ENCODE data around the gene PHTF2. TPM values are rescaled to one million over a fixed set of nuclear protein-coding genes. Genes with fewer than 3 reads are reported as not detected.
A peak's percentile ranks its signal among the peaks of the same experiment; 100 is the strongest.

PHTF2 gene
- total and polyA plus RNA-seq, 2 of the 4 experiments (the other 2 are of a cell fraction), result 28.3 to 69.9 TPM

GRCh38 chr7:77908664-77909063, 110.1 kb downstream of the PHTF2 start:
- Histone ChIP-seq H3K56ac (ENCODE audit: extremely low read depth, insufficient read depth, low read length) (no peak overlapping the region), H3K9me3 (ENCODE audit: control insufficient read depth, insufficient read depth, low read length) (no peaks in the 10 kb centered on the region), H4K91ac (ENCODE audit: insufficient read depth, low read depth, low read length) (no peak overlapping the region), H3K27me3 (ENCODE audit: control insufficient read depth, insufficient read depth, low read length) (no peaks in the 10 kb centered on the region), H2BK5ac (ENCODE audit: low read depth, low read length, poor library complexity, severe bottlenecking) (no peak overlapping the region), H3K9ac (ENCODE audit: low read depth, low read length) (no peak overlapping the region), H3K4me3 (ENCODE audit: insufficient read depth, low read depth, low read length) (no peak overlapping the region), H3K4me2 (ENCODE audit: low read depth, low read length) (no peak overlapping the region), H2BK20ac (ENCODE audit: low read depth, low read length) (no peak overlapping the region), H2BK15ac (ENCODE audit: low read depth, low read length) (no peak overlapping the region), H3K14ac (replicated peaks; ENCODE audit: low read depth, low read length) (no peak overlapping the region), H3K23ac (ENCODE audit: low read depth, low read length) (no peak overlapping the region), H3K79me1 (ENCODE audit: low read depth in 1 of 2, low read length in 2 of 2) (no peaks in the 10 kb centered on the region; a peak in 2 of 4 replicates), H2AK5ac (ENCODE audit: low read depth, low read length) (no peak overlapping the region), H4K8ac (ENCODE audit: low read depth in 2 of 2, low read length in 2 of 2) (no peak overlapping the region), H3K36me3 (ENCODE audit: control insufficient read depth, insufficient read depth, low read length) (peaks cover 1% of the 10 kb centered on the region; the same call in 1 of the 2 replicates), H2BK120ac (ENCODE audit: low read depth, low read length) (no peak overlapping the region), H4K20me1 (ENCODE audit: insufficient read depth, low read length) (no peaks in the 10 kb centered on the region), H3K9me1 (ENCODE audit: insufficient read depth, low read length) (0 out of 2 replicates have a peak, but pooled peaks cover 2% of the 10 kb centered on the region), H2AK9ac (replicated peaks; ENCODE audit: low read depth, low read length, poor library complexity) (peak overlapping the region; percentile 57), H3K27ac (ENCODE audit: insufficient read depth, low read length) (no peak overlapping the region), H3K4ac (ENCODE audit: low read depth, low read length) (no peak overlapping the region), H2AFZ (replicated peaks; ENCODE audit: low read length, poor library complexity) (no peak overlapping the region), H3K18ac (ENCODE audit: low read depth, low read length) (no peak overlapping the region), H3K4me1 (ENCODE audit: control insufficient read depth, insufficient read depth, low read length) (no peaks in the 10 kb centered on the region; the same call in 1 of the 2 replicates), H4K5ac (ENCODE audit: low read depth, low read length) (no peak overlapping the region)
- in situ Hi-C loops (cut with MboI; ENCODE audit: low sequenced_read_pairs) (no loop called here), intact Hi-C loops (cut with micrococcal nuclease) (loop anchor here (10.0 kb wide), 1 partner anchor 114 kb away; the partner anchor contains the start of genes PHTF2 and TMEM60), dilution Hi-C loops (cut with HindIII; ENCODE audit: low sequenced_read_pairs, unreplicated experiment) (no loop called here)
- BruUV-seq (replicated peaks), result no TSS peak
- ChIA-PET CTCF (interaction anchor here (0.6 kb wide), 1 partner anchor 94 kb away, joined by 7 read pairs; no protein-coding TSS in a partner anchor), POLR2A (ENCODE audit: unreplicated experiment) (no interaction called here)
- ATAC-seq (ENCODE audit: low read depth) (no peak), DNase-seq (no peak)
- WGBS, 2 experiments (ENCODE audit: extremely low coverage in 2 of 2, insufficient read length in 1 of 2), result no CpG with 5 or more reads among the region's 2 CpGs
- TF ChIP-seq CHD1 (IDR thresholded peaks at IDR 0.05; ENCODE audit: low read depth, low read length) (no peak), FOS (IDR thresholded peaks at IDR 0.05; ENCODE audit: low read depth, low read length) (no peak), POLR2A (IDR thresholded peaks at IDR 0.05; ENCODE audit: low read depth, low read length) (no peak), RCOR1 (IDR thresholded peaks at IDR 0.05; ENCODE audit: insufficient replicate concordance, low read length) (no peak), CTCF (conservative IDR thresholded peaks at IDR 0.05; ENCODE audit: low read depth, low read length) (no peak), RAD21 (IDR thresholded peaks at IDR 0.05; ENCODE audit: low read length) (no peak), NFE2L2 (IDR thresholded peaks at IDR 0.05; ENCODE audit: low read depth, low read length) (no peak), MXI1 (IDR thresholded peaks at IDR 0.05; ENCODE audit: borderline replicate concordance, low read depth, low read length) (no peak), CEBPB (IDR thresholded peaks at IDR 0.05; ENCODE audit: low read depth, low read length) (no peak), MAFK (IDR thresholded peaks at IDR 0.05; ENCODE audit: low read depth, low read length) (no peak), MAZ (IDR thresholded peaks at IDR 0.05; ENCODE audit: borderline replicate concordance, low read depth, low read length) (no peak), ELK1 (IDR thresholded peaks at IDR 0.05; ENCODE audit: borderline replicate concordance, low read depth, low read length) (no peak), RFX5 (IDR thresholded peaks at IDR 0.05; ENCODE audit: low read depth, low read length) (no peak), SMC3 (IDR thresholded peaks at IDR 0.05; ENCODE audit: low read depth, low read length) (no peak), USF2 (IDR thresholded peaks at IDR 0.05; ENCODE audit: low read depth, low read length) (no peak), BHLHE40 (IDR thresholded peaks at IDR 0.05; ENCODE audit: low read depth, low read length) (no peak)

All from IMR-90 (cell line).